PC-9 (cell line): ENCODE data around the gene ITCH. TPM values are rescaled to one million over a fixed set of nuclear protein-coding genes. Genes with fewer than 3 reads are reported as not detected.
A peak's percentile ranks its signal among the peaks of the same experiment; 100 is the strongest.
"Not testable (repeated sequence)": the region's sequence is repeated elsewhere in the genome, so short reads cannot be mapped to it uniquely, and the experiment has no call there.

Experiments used
- BruUV-seq: library from RNA; stranded (reverse); fragments of 400-500 nt; replicated peaks from 2 replicates; lab custom pipeline; 2021; lab: Mats Ljungman, UMichigan
- CTCF ChIA-PET: fragments of 300-600 bp; sonication (Branson Sonifier 250); formaldehyde crosslinking; loops from one replicate; lab custom pipeline; 2022; ENCODE audit warnings: antibody characterized with exemption; lab: Charles Lee
- POLR2A ChIA-PET: fragments of 300-600 bp; sonication (Branson Sonifier 250); formaldehyde crosslinking; loops from one replicate; lab custom pipeline; 2022; ENCODE audit warnings: antibody characterized with exemption; ENCODE audit not compliant: unreplicated experiment; lab: Charles Lee
- DNase-seq, 2 experiments: peaks; one replicate each; pipeline versions ENCODE4 v3.0.0 to v3.0.0-alpha.2; 2015 to 2022; ENCODE audit warnings: mixed read lengths in 1 of 2
- H2AFZ ChIP-seq: fragments of 200-600 bp; sonication (generic); 2 replicates; pipeline ENCODE4 v1.8.1; 2017; ENCODE audit warnings: antibody characterized with exemption
- H3F3A ChIP-seq: fragments of 200-600 bp; sonication (generic); 2 replicates; pipeline ENCODE4 v1.8.1; 2017; ENCODE audit warnings: antibody characterized with exemption, mild to moderate bottlenecking, low read depth; ENCODE audit not compliant: insufficient read depth
- H3K27ac ChIP-seq: fragments of 200-600 bp; sonication (generic); 2 replicates; pipeline ENCODE4 v1.6.1; 2016; ENCODE audit warnings: mixed run types
- H3K27me3 ChIP-seq: fragments of 200-600 bp; sonication (generic); 2 replicates; pipeline ENCODE4 v1.6.1; 2016; ENCODE audit warnings: low read depth, mixed run types; ENCODE audit not compliant: insufficient read depth
- H3K36me3 ChIP-seq: fragments of 200-600 bp; sonication (generic); 2 replicates; pipeline ENCODE4 v1.6.1; 2016; ENCODE audit warnings: low read depth, mixed run types
- H3K4me1 ChIP-seq: fragments of 200-600 bp; sonication (generic); replicated peaks from 2 replicates; pipeline ENCODE4 v1.6.1; 2016; ENCODE audit warnings: mixed run types; ENCODE audit not compliant: insufficient read depth
- H3K4me2 ChIP-seq: fragments of 200-600 bp; sonication (generic); 2 replicates; pipeline ENCODE4 v1.6.1; 2017; ENCODE audit warnings: mixed run types
- H3K4me3 ChIP-seq: fragments of 200-600 bp; sonication (generic); 2 replicates; pipeline ENCODE4 v1.6.1; 2016; ENCODE audit warnings: mixed run types
- H3K79me2 ChIP-seq: fragments of 200-600 bp; sonication (generic); 2 replicates; pipeline ENCODE4 v1.6.1; 2017; ENCODE audit warnings: low read depth, mixed run types
- H3K9me2 ChIP-seq: fragments of 200-600 bp; sonication (generic); 2 replicates; pipeline ENCODE4 v1.8.1; 2017; ENCODE audit warnings: mild to moderate bottlenecking; ENCODE audit not compliant: insufficient read depth
- H3K9me3 ChIP-seq: fragments of 200-600 bp; sonication (generic); 2 replicates; pipeline ENCODE4 v1.8.1; 2016; ENCODE audit warnings: low read depth; ENCODE audit not compliant: insufficient read depth
- H4K20me1 ChIP-seq: fragments of 200-600 bp; sonication (generic); 2 replicates; pipeline ENCODE4 v1.8.1; 2017; ENCODE audit not compliant: insufficient read depth
- CTCF ChIP-seq: fragments of 200-600 bp; sonication (generic); conservative IDR thresholded peaks from 2 replicates; pipeline ENCODE4 v1.6.1; 2017; ENCODE audit warnings: mixed run types, antibody characterized with exemption, mild to moderate bottlenecking, moderate library complexity
- EZH2 ChIP-seq: fragments of 200-600 bp; sonication (generic); IDR thresholded peaks from 2 replicates; pipeline ENCODE4 v1.8.0; 2017; ENCODE audit warnings: antibody characterized with exemption, low read depth
- intact Hi-C: fragments of 100-400 bp; cut with micrococcal nuclease; formaldehyde crosslinking; loops from one replicate; pipeline ENCODE4 v1.10.0; 2022; ENCODE audit not compliant: unreplicated experiment
- total RNA-seq: library from RNA; stranded (reverse); gene quantifications from 2 replicates; pipeline ENCODE4 v1.2.3, GENCODE V29; 2021

The ITCH gene
- total RNA-seq, 1 experiment from 2014 or later = 144 TPM

- Histone ChIP-seq H3K9me3 (no peaks in the 10 kb centered on the region), H2AFZ (no peak overlapping the region), H3K4me2 (no peak overlapping the region), H3K4me1 (0 out of 2 replicates have a peak, but pooled peaks cover 3% of the 10 kb centered on the region), H3F3A (peaks cover 82% of the 10 kb centered on the region), H3K27me3 (no peaks in the 10 kb centered on the region), H3K4me3 (no peak overlapping the region), H3K27ac (no peak overlapping the region; the same call in 1 of the 2 replicates), H3K9me2 (no peaks in the 10 kb centered on the region), H3K79me2 (peaks cover 92% of the 10 kb centered on the region), H4K20me1 (peaks cover 40% of the 10 kb centered on the region), H3K36me3 (peaks cover 39% of the 10 kb centered on the region)
- TF ChIP-seq EZH2 (no peak), CTCF (no peak)
- CTCF ChIA-PET = no interaction called here
- DNase-seq = no peak
- POLR2A ChIA-PET = no interaction called here
- intact Hi-C loops = loop anchor here (10.0 kb wide), 1 partner anchor 213 kb away; no protein-coding TSS in a partner anchor
- no TSS peak for BruUV-seq
Measured at GRCh38 chr20:34407962-34408474, 44.9 kb downstream of the ITCH start.

DNA sequence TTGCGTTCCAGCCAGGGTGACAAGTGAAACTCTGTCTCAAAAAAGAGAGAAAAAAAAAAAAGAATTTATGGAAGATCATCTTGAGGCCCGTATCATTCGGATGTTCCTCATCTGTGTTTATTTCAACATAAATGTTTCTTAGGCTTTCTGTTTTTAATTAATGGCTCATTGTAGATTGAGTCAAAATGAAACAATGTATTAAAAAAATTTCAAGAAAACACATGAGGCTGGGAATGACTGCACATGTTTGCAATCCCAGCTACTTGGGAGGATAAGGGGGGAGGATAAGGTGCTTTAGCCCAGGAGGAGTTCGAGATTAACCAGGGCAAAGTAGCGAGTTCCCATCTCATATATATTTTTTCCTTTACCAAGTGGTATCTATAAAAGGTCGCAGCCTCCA, 47.3 kb downstream of the ITCH start:
- Histone ChIP-seq H2AFZ (no peak overlapping the region), H3K9me2 (no peaks in the 10 kb centered on the region), H4K20me1 (peaks cover 38% of the 10 kb centered on the region), H3K27ac (0 out of 2 replicates have a peak overlapping the region, but pooled peaks have one; percentile 24), H3K9me3 (no peaks in the 10 kb centered on the region), H3K27me3 (no peaks in the 10 kb centered on the region), H3K79me2 (peaks cover 83% of the 10 kb centered on the region), H3K4me3 (no peak overlapping the region), H3K36me3 (peaks cover 48% of the 10 kb centered on the region), H3K4me1 (peaks cover 24% of the 10 kb centered on the region; the same call in 1 of the 2 replicates), H3K4me2 (no peak overlapping the region), H3F3A (peaks cover 82% of the 10 kb centered on the region)
- ChIA-PET POLR2A (no interaction called here), CTCF (no interaction called here)
- TF ChIP-seq CTCF (no peak), EZH2 (no peak)
- no peak for DNase-seq
- intact Hi-C loops = loop anchor here (5.0 kb wide), 1 partner anchor 37 kb away; no protein-coding TSS in a partner anchor
- no TSS peak for BruUV-seq

DNA sequence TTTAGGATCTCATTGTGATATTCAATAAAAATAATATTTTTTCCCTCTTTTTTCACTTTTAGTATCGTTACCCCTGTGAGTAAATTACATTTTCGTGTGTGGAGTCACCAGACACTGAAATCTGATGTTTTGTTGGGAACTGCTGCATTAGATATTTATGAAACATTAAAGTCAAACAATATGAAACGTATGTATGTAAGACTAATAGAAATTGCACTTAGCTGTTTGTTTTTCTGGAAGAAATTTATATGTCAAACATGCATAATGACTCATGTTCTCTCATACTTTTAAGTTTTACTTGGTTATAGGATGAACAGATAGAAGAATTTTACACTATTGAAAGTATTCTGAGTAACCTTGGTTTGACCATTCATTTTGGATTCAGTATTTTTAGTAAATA, 49.4 kb downstream of the ITCH start:
- CTCF ChIA-PET = interaction anchor here (0.5 to 0.6 kb wide), 2 partner anchors 30 to 83 kb away, joined by 4 read pairs; no protein-coding TSS in a partner anchor
- H3K27ac ChIP-seq = peak overlapping the region; percentile 62; the same call in 1 of the 2 replicates
- H4K20me1 ChIP-seq = peaks cover 29% of the 10 kb centered on the region
- peaks cover 24% of the 10 kb centered on the region; the same call in 1 of the 2 replicates for H3K4me1 ChIP-seq
- no peak overlapping the region for H2AFZ ChIP-seq
- H3K27me3 ChIP-seq = no peaks in the 10 kb centered on the region
- H3K9me2 ChIP-seq = no peaks in the 10 kb centered on the region
- peaks cover 76% of the 10 kb centered on the region for H3K79me2 ChIP-seq
- POLR2A ChIA-PET = interaction anchor here (0.6 kb wide), 1 partner anchor 44 kb away, joined by 13 read pairs; no protein-coding TSS in a partner anchor
- peaks cover 59% of the 10 kb centered on the region for H3K36me3 ChIP-seq
- DNase-seq = no peak
- peaks cover 85% of the 10 kb centered on the region for H3F3A ChIP-seq
- intact Hi-C loops = loop anchor here (5.0 kb wide), 1 partner anchor 35 kb away; no protein-coding TSS in a partner anchor
- no peak overlapping the region for H3K4me2 ChIP-seq
- BruUV-seq = no TSS peak
- no peaks in the 10 kb centered on the region for H3K9me3 ChIP-seq
- H3K4me3 ChIP-seq = no peak overlapping the region
- no peak for TF ChIP-seq CTCF
- TF ChIP-seq EZH2 = no peak

GRCh38 chr20:34414525-34414924, 51.5 kb downstream of the ITCH start:
- H2AFZ ChIP-seq, H3K27me3 ChIP-seq, H3K4me2 ChIP-seq, H3K9me3 ChIP-seq, H3K4me3 ChIP-seq, BruUV-seq, H3K9me2 ChIP-seq, POLR2A ChIA-PET, DNase-seq: not testable (repeated sequence)
- peaks cover 24% of the 10 kb centered on the region; the same call in 1 of the 2 replicates for H3K4me1 ChIP-seq
- peaks cover 69% of the 10 kb centered on the region for H3K36me3 ChIP-seq
- CTCF ChIA-PET = interaction anchor here (1.2 kb wide), 1 partner anchor 102 kb away, joined by 6 read pairs; no protein-coding TSS in a partner anchor
- peaks cover 89% of the 10 kb centered on the region for H3F3A ChIP-seq
- intact Hi-C loops = loop anchor here (5.0 kb wide), 1 partner anchor 33 kb away; no protein-coding TSS in a partner anchor
- H3K27ac ChIP-seq = peak overlapping the region; percentile 47
- peaks cover 21% of the 10 kb centered on the region for H4K20me1 ChIP-seq
- peaks cover 68% of the 10 kb centered on the region for H3K79me2 ChIP-seq
